ENCODE data around the gene TINAGL1. TPM values are rescaled to one million over a fixed set of nuclear protein-coding genes. Genes with fewer than 3 reads are reported as not detected.

Gene TINAGL1
- total RNA-seq, 1 experiment from 2014 or later = 2.5 TPM

DNA sequence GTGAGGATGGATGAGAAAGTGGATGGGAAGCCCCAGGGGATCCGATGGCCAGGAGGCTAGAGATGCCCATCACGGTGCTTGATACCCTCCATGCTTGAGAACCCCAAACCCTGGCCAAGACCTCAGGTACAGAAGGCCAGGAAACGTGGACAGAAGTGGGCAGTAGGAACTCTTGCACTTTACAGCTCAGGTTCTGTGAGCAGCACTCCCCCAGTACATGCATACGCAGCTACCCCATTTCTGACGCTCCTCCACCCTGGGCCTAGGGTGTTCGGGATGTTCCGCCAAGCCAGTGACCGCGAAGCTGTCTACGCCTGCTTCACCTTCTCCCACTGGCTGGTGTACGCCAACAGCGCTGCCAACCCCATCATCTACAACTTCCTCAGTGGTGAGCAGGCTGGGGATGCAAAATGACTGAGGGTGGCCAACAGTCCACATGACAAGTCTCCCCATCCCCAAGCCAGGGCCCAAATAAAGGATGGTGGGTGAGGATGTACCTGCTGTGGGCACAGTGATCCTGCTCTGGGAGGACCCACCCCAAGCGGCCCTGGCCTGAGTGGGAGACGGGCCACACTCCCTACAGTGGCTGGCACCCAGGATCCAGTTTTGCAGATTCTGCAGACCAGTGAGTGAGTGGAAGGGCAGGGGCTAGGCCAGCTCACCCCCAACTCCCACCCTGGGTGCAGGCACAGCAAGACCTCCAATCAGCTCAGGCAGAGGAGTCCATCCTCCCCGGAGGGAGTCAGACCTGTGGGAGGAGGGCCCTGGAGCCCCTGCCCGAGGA lies 48.6 kb downstream of the TINAGL1 start:
- DNase-seq = no peak
- H4K20me1 ChIP-seq (ENCODE audit: control insufficient read depth, insufficient read depth, insufficient read length) = no peaks in the 10 kb centered on the region
- TF ChIP-seq, protein P1, sequence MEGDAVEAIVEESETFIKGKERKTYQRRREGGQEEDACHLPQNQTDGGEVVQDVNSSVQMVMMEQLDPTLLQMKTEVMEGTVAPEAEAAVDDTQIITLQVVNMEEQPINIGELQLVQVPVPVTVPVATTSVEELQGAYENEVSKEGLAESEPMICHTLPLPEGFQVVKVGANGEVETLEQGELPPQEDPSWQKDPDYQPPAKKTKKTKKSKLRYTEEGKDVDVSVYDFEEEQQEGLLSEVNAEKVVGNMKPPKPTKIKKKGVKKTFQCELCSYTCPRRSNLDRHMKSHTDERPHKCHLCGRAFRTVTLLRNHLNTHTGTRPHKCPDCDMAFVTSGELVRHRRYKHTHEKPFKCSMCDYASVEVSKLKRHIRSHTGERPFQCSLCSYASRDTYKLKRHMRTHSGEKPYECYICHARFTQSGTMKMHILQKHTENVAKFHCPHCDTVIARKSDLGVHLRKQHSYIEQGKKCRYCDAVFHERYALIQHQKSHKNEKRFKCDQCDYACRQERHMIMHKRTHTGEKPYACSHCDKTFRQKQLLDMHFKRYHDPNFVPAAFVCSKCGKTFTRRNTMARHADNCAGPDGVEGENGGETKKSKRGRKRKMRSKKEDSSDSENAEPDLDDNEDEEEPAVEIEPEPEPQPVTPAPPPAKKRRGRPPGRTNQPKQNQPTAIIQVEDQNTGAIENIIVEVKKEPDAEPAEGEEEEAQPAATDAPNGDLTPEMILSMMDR (conservative IDR thresholded peaks at IDR 0.05) = no peak
- no peak overlapping the region for H4K5ac ChIP-seq (ENCODE audit: insufficient read length, low read depth, low read length)
- H3K4ac ChIP-seq (ENCODE audit: low read depth, low read length) = no peak overlapping the region
- H3K27ac Mint-ChIP-seq = no peak overlapping the region
- H2AFZ ChIP-seq (ENCODE audit: low read length) = no peak overlapping the region
- no peak overlapping the region for H2BK20ac ChIP-seq (ENCODE audit: low read depth, low read length, poor library complexity, severe bottlenecking)
- no peak overlapping the region for H2BK5ac ChIP-seq (ENCODE audit: insufficient read length, low read length)
- H3K4me1 ChIP-seq (ENCODE audit: insufficient read depth, low read length) = no peaks in the 10 kb centered on the region
- H2AK5ac ChIP-seq (ENCODE audit: insufficient read length, low read length) = no peak overlapping the region
- no peak overlapping the region for H4K8ac ChIP-seq (replicated peaks; ENCODE audit: insufficient read length, low read depth, low read length)
- H3K14ac ChIP-seq (ENCODE audit: insufficient read depth, low read length) = no peak overlapping the region; the same call in 1 of the 2 replicates
- no peak overlapping the region for H3K23ac ChIP-seq (ENCODE audit: insufficient read length, low read depth, low read length)
- no peak overlapping the region for H2BK120ac ChIP-seq (ENCODE audit: low read depth, low read length, poor library complexity, severe bottlenecking)
- no peak overlapping the region for H3K18ac ChIP-seq (ENCODE audit: insufficient read length, low read depth, low read length)
- WGBS (ENCODE audit: extremely low coverage, insufficient read length, low lambda C conversion rate) = no CpG with 5 or more reads among the region's 16 CpGs
- no peaks in the 10 kb centered on the region for H3K23me2 ChIP-seq (ENCODE audit: insufficient read length, low read depth, low read length, poor library complexity, severe bottlenecking)
- H4K91ac ChIP-seq (ENCODE audit: insufficient read length, low read depth, low read length) = no peak overlapping the region
- H3K9me3 ChIP-seq (ENCODE audit: control insufficient read depth, low read depth, low read length) = no peaks in the 10 kb centered on the region
- no peak overlapping the region for H3K27ac ChIP-seq (ENCODE audit: insufficient read length, low read depth, low read length)
- no peak overlapping the region for H2BK15ac ChIP-seq (ENCODE audit: low read depth, low read length)
- peaks cover 7 to 16% of the 10 kb centered on the region in 2 experiments for H3K4me1 Mint-ChIP-seq
- peaks cover 3 to 18% (median 7%) of the 10 kb centered on the region in 3 experiments; a peak in 6 of 7 replicates for H3K36me3 Mint-ChIP-seq (ENCODE audit: insufficient read depth in 1 of 3, low read depth in 3 of 3)
- no peak overlapping the region for H3K4me3 Mint-ChIP-seq
- no peaks in the 10 kb centered on the region; the same call in 1 of the 2 replicates for H3K27me3 Mint-ChIP-seq (ENCODE audit: low read depth)
- H2BK12ac ChIP-seq (ENCODE audit: insufficient read length, low read depth, low read length) = no peak overlapping the region
- no peak overlapping the region for H3K4me2 ChIP-seq (ENCODE audit: insufficient read depth, insufficient read length, low read length)
- H3K9ac ChIP-seq (ENCODE audit: extremely low read depth, insufficient read length, low read length) = no peak overlapping the region
- no peaks in the 10 kb centered on the region for H3K79me2 ChIP-seq (ENCODE audit: insufficient read depth, low read length)
- no peaks in the 10 kb centered on the region for H3K79me1 ChIP-seq (ENCODE audit: insufficient read depth, low read depth, low read length, poor library complexity, severe bottlenecking)
- no peak overlapping the region for H3K56ac ChIP-seq (ENCODE audit: insufficient read length, low read depth, low read length)
- H3T11ph ChIP-seq (ENCODE audit: low read length) = no peak overlapping the region
- H3K9me3 Mint-ChIP-seq = no peaks in the 10 kb centered on the region
- H3K27me3 ChIP-seq (ENCODE audit: insufficient read depth, low read length) = no peaks in the 10 kb centered on the region

Data from H9 (cell line).